Left cardiac atrium (tissue), 4 donors: ENCODE measurements around the gene FARS2. TPM values are rescaled to one million over a fixed set of nuclear protein-coding genes. Genes with fewer than 3 reads are reported as not detected.

Source experiments
- ATAC-seq, 2 donors: fragments of 200-7000 bp; cut with Tn5 transposase; one replicate each; pipeline ENCODE4 v1.9.1; 2020; ENCODE audit warnings: mild to moderate bottlenecking in 2 of 2, moderate library complexity in 2 of 2
- DNase-seq: peaks from one replicate; pipeline ENCODE4 v3.0.0-alpha.2; 2020
- intact Hi-C, 2 donors: fragments of 100-400 bp; cut with DNase I; formaldehyde crosslinking; loops; one replicate each; pipeline versions ENCODE4 v1.14.1 to v1.15.1; 2022 to 2023
- total RNA-seq, 2 donors: library from RNA; stranded (reverse); fragmentation: NEBNext Ultra II Directional; extraction: Animal tissue kit (Norgen Biotek cat#: 25700); gene quantifications; one replicate each; pipeline ENCODE4 v1.2.1, GENCODE V29; 2021
- donor health status: DM: no; HTN: yes; CAD: no.
- donor health status: DM: no; HTN: yes; CAD: no; lungs with severe emphysema.
- donor health status: DM: yes; HTN: yes; CAD: no.
- donor health status: Dilated cardiomyopathy.

FARS2 gene
- total RNA-seq, 2 donors from 2014 or later, result 14.6 to 16.4 TPM

DNA sequence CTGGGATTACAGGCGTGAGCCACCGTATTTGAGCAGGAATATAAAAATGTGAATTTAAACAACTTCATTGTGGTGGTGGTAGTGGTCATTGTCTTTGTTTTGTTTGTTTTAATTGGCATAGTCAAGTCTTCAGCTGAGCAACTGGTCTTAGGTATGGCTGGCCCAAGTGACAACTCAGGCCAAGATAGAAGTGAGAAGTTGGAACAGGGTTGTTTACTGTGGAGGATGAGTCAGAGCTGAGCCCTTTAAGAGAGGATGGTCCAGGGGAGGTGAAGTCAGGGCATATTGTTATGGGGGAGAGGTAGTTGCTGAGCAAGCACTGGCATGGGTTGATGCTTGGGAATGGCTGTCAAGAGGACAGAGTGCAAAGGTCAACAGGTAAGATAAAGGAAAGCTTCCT lies 308.2 kb downstream of the FARS2 start:
- intact Hi-C loops, result no loop called here
- ATAC-seq (peak in 1 of 2 donors; percentile 23), DNase-seq (no peak)

DNA sequence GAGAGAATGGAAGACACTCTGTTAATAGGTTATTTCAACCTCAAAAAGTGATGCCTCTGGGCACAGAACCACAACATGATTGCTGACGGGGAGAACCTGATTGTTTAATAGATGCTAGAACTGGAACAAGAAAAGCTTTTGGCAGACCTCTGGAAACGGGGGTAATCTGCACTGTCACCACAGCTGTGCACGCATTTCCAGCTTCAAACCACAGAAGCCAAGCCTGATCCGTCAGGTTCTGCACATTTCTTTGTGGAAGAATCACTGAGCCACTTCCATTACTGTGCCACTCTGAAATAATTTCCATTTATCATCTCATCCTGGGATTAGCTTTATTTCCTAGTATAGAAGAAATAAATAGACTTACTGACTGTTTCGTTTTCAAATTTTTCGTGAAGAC lies 309.3 kb downstream of the FARS2 start:
- intact Hi-C loops, result no loop called here
- DNase-seq, result no peak
- no peak for ATAC-seq

DNA sequence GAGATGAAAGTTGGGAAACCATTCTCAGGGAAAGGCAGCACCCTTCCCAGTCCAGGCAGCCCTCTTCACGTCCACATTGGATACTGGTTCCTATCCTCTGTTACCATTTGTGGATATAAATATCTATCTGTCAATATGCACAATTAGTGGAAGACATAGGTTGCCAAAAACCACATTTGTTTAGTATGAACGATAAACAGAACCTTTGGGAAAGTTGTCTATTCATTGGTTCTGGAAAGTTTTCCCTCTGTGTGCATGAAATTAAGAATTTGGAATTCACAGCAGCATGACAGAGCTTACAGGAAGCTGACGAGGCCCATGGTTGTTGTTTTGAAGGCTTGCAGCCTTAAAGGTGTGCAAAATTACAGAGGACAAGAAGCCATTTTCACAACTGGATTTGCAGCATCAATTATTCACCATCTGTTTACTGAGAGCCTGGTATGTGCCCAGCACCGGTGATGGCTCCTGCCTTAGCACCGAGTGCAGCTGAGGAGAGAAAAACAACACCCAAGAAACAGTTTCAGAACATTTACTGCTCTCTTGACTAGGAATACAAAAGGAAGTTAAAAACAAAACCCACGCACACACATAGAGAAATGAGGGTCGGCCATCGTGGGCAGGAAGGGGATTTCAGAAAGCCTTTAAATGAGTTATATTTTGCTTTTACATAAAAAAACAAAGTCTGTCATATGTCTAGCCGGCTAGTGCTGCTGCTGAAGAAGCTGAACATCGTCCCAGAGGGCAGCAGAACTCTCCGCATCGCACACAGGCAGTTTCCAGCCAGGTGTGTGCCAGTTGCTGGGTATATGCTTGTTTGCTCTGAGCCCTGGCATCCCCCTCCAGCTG lies 319.6 kb downstream of the FARS2 start:
- intact Hi-C loops, result no loop called here
- ATAC-seq (no peak), DNase-seq (no peak)

DNA sequence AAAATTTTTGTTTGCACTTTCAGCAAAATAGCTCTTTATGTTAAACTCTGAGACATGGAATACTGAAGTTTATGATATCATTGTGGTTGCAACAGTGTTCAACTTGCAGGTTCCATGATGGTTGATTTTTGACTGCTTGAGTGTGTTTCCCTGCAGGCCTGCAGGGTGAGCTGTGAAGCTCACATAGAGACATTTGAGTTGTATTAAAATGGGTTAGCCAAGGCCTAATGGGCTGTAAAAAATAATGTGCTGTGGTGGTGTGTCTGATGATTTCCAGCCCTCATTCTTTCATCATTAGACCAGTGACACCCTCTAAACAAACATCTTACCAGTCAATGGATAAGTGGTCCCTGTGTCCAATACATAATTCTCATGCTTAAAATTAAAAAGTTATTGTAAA lies 321.4 kb downstream of the FARS2 start:
- intact Hi-C loops, result no loop called here
- DNase-seq (no peak), ATAC-seq (no peak)

DNA sequence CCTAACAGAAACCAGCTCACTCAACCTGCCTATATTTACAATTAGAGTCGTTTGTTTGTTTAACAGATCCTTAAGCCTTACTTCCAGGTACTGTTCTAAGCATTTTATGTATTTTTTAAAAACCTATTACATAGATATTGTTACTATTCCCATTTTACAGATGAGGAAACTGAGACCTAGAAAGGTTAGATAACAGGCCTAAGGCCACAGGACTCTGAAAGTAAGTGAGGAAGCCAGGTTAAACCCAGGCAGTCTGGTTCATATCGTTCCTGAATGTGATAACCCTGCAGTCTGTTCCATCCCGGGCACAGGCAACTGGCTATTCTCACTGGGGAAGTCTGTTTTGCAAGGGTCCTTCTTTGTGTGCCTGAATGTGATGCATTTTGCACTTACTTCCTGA lies 322.2 kb downstream of the FARS2 start:
- DNase-seq, result no peak
- intact Hi-C loops, result no loop called here
- no peak for ATAC-seq

DNA sequence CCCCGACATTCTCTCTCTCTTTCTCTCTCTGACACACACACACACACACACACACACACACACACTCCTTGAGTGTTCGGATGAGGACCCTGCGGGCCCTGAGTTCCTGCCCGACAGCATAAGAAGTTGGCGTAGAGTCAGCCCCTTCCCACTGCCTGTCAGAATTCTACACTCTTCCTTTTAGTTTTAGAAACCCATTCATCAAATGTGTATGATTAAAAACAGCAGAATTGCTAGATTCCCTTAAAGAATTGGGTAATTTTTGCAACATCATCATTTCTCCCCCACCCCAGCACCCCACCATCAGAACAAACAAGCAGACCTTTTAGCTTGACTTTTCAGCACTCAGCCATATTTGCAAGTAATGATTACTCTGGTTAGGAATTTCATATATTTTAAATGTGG lies 322.8 kb downstream of the FARS2 start:
- ATAC-seq (no peak), DNase-seq (no peak)
- intact Hi-C loops, result no loop called here

DNA sequence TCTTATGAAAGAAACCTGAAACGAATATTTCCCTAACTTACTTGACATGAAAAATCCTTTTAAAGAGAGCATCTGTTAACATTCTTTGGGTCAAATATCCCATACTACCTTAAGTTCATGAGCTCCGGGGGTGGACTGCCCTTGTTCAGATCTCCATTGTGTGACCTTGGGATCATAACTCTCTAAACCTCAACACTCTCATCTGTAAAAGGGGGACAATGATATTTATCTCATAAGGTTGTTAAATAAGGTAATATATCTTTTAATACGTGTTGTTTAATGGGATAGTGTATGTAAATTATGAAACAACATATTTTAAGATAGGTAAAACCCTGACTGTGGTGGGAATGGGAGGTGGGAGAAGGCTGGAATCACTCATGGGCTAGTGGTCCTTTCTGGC lies 326.3 kb downstream of the FARS2 start:
- intact Hi-C loops, result no loop called here
- ATAC-seq, result no peak
- no peak for DNase-seq

DNA sequence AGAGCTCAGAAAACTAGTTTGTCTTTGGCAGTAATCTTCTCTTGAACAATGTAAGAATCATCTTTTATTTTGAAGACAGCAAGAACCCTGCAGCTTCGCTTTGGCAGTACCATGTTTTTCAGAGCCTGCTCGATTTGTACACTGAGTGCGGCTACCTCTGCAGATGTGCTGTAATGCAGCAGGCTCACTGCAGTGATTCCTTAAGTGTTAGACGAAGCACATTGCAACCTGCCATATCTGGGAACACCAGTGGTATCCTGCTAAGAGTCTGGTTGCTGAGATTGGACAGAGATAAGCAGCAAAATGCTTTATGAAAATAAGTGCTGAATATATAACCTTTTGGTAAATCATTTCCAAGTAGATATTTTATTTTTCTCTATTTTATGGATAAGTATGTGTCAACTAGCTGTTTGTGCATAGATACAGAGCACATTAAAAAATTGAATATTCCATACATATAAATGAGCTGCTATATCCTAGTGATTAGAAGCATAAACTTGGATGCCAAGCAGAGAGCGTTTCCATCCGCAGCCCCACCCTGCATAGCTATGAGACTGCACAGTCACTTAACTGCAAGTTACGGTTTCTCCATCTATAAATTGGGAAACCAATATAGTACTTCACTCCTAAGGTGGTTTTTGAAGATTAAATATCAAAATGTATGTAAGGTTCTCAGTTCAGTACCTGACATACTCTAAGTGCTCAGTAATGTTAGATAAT lies 328.3 kb downstream of the FARS2 start:
- ATAC-seq, result no peak

DNA sequence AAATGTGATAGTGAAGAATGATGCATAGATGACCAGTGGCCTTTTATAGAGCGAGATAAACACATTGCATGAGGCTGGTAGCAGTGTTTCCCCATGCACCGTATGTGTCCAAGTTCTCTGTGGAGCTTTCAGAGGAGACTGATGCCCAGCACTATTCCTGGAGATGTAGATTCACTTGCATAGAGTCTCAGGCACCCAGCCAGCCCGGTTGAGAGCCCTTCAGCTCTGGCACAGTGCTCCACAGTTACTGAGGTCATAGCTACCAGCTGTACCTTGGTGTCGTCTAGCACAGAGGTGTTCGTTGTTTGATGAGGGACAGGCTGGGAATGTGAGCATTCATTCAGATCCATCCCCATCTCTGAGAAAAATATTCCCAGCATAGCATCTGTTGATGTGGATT lies 328.9 kb downstream of the FARS2 start:
- ATAC-seq (peak; percentile 30 to 95), DNase-seq (peak; percentile 59)
- intact Hi-C loops, result no loop called here

More for the DNA sequence above, 328.3 kb downstream of the FARS2 start:
- intact Hi-C loops, result no loop called here
- DNase-seq, result no peak

DNA sequence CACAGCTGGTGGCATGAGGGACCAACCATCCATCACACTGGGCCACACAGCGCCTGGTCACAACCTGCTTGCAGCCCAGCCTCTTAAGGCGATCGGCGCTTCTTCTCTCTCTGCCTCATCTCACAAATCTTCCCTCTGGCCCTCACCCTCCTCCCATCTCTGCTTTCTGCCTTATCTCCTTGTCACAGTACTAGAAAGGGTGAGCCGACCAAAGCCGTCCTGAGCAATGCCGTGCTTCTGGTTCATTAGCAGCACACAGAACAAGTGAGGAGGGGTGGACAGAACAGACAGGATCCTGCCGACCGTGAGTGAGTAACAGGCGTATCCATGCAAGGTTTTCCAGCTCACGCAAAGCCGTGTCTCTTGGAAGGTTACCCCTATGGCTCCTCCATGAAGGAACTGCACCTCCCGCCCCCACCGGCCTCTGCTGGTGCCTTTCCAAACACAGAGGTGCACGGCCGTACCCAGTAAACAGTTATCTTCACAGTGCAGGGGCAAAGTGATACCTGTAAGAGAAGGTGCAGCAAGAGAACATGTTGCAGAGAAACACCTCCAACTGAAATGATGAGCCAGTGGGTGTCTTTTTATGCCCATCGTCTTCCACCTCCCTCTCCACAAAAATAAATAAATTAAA lies 331.7 kb downstream of the FARS2 start:
- intact Hi-C loops, result no loop called here
- ATAC-seq (no peak), DNase-seq (no peak)

DNA sequence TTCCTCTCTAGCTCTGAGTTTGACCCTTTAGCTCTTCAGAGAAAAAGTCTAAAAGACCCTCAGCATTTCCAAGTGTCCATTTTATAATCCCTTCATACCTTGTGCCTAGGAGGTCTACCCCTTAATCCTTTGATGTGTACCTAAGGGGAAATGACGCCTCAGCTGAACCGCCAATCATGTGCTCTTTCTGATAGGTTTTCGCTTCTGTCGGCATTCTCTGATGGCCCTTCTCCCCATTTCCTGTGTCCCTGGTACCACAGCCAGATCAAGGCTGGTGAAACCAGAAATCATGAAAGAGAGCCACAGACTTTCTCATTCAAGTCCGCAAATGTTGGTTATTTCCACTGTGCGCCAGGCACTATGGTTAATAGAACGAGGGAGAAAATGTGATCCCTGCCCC lies 333.9 kb downstream of the FARS2 start:
- intact Hi-C loops, result no loop called here
- ATAC-seq, result no peak
- DNase-seq, result no peak

DNA sequence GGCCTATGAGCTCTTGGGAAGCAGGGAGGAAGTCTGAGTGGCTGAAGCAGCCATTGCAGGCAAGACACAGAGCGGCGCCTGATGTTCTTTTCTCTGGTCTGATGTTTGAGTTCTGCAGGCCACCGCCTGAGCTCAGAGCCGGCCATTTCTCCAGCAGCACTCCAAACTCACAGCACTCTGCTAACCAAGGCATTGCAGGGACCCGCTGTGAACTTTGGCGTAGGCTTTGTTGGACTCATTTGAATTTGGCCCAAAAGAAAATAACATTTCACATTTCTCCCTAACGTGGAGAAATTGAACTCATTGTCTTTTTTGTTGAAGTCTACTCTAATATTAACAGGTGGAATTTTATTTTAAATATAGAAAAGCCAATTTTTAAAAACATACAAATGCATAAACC lies 336.1 kb downstream of the FARS2 start:
- intact Hi-C loops, result no loop called here
- DNase-seq (no peak), ATAC-seq (no peak)

DNA sequence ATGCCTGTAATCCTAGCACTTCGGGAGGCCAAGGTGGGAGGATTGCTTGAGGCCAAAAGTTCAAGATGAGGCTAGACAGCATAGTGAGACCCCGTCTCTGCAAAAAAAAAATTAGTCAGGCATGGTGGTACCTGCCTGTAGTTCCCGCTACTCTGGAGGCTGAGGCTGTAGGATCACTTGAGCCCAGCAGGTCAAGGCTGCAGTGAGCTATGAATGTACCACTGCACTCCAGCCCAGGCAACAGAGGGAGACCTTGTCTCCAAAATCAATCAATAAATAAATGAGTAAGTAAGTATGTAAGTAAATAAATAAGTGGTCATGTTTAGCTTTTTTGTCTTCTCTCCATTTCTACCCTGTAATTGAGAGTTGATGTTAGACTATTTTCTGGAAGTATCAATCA lies 336.8 kb downstream of the FARS2 start:
- ATAC-seq (no peak), DNase-seq (no peak)
- intact Hi-C loops, result no loop called here

DNA sequence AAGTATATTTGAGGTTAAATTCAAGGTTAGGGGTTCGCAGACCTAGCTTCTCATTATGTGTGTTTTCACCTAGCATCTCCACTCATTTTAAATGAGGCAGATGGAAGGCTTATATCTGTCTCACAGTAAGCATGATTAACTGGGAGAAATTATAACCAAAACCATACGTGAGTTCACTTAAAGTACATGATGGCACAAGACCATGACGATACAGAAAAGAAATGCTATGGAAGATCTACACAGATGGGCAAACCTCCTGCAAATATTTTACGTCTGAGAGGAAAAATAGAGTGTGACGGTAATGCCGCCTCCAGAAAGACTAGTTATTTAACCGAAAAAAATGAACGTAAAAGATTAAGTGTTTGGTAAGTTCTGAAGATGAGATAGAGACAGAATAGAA lies 337.8 kb downstream of the FARS2 start:
- ATAC-seq, result no peak
- no peak for DNase-seq
- intact Hi-C loops, result no loop called here

DNA sequence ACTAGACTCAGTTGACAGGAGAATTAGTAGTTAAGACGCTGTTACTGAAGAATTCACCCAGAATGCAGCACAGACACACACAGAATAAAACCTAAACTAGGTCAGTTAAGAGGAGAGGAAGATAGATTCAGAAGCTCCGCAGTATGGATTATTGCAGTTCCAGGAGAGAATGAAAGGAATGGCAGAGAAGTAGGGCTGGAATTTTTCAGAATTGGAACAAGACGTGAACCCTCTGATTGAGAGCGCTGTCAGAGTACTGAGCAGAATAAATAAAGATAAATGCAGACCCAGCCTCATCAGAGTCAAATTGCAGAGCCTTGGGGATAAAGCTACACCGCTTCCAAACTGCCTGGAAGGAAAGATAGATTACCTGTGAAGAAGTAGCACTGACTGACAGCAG lies 344.6 kb downstream of the FARS2 start:
- intact Hi-C loops, result no loop called here
- DNase-seq, result no peak
- no peak for ATAC-seq

DNA sequence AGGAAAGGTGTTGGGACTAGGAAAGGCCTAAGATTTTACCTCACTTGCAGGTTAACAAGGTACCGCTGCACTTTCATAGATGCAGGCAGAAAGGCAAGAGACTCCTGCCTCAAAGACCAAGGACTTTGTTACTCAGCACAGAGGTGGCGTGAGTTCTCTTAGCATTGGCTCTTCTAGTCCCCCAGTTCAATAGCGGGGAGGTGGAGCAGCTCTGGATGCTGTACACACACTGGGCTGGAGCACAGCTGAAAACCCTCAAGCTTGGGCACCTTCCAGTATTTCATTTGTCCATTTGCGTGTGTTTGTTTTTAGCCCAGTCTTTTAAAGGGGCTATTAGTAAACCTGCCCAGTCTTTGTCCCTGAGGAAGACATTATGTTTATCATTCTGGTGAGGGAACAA lies 345.2 kb downstream of the FARS2 start:
- DNase-seq, result no peak
- intact Hi-C loops, result no loop called here
- ATAC-seq, result no peak

DNA sequence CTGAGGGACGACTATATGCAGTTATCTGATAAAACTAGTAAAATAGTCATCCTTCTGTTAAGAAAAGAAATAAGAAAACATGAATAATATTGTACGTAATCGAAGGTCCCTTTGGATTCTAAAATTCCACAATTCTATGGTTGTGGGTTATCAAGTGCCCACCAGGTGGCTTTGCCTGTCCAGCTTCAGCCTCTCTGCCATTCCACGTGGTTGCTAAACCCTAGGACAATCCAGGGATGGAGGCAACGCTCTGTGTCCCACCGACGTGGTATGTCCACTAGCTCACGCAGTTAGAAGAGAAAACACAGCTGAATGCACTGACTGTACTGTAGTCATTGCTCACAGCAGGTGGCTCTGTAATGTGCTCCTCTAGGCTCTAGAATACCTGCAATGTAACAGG lies 349.3 kb downstream of the FARS2 start:
- intact Hi-C loops, result no loop called here
- DNase-seq (no peak), ATAC-seq (no peak)

DNA sequence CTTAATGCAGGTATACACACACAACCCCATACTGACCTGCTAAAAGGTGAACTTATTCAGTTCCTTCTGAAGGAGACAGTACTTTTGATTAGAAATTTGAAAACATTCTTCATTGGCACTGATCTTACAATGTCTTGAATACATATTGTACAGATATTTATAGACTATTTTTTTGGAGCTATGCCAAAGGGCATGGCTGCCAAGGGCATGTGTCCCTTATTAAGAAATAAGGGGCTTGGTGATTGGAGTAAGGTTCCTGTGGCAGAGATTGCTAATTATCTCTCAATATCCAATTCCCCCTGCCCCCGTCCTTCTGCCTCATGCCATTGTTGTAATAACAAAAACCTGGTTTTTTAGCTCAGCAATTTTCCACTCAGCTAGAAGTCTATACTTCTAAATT lies 355.9 kb downstream of the FARS2 start:
- ATAC-seq (no peak), DNase-seq (no peak)
- intact Hi-C loops, result no loop called here

DNA sequence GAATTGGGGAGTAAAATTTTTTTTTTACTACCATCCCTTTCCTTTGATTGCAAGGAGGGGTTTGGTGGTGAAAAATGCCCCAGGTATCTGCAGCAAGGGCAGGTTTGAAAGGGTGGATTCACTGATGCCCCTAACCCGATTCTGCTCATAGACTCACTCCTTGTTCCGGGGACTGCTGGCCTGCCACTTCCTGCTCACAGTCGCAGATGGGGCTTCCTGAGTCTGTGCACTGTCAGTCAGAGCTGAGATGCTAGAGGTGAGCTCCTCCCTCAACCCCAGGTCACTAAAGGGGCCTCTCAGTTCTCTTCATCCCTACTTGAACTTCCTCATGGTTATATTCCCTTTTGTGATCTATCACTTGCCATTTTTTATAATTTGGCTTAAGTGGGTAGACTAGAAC lies 357.9 kb downstream of the FARS2 start:
- DNase-seq (no peak), ATAC-seq (no peak)
- intact Hi-C loops, result no loop called here

DNA sequence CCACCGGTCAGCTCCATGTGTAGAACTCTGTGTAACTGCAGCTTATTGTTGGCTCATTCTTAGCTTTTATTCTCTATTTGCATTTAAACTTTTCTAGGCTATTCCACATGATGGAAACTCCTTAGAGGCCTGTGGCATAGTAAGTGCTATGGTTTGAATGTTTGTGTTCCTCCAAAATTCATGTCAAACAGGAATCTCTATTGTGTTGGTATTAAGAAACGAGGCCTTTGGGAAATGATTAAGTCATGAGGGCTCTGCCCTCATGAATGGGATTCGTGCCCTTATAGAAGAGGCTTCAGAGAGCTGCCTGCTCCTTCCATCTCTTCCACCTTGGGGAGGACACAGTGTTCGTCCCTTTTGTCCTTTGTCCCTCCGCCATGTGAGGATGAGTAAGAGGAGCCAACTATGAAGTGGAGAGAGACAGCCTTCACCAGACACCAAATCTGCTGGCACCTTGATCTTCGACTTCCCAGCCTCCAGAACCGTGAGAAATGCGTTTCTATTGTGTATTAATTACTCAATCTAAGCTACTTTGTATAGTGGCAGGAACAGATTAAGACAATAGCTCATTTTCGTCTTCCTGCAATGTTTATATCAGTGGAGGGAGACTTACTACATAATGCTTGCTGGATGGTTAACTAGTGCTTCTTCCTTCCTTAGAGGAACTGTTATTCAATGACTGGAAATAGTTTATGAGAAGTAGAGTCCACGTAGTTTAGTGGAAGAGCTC lies 361.1 kb downstream of the FARS2 start:
- DNase-seq (no peak), ATAC-seq (peak; percentile 35 to 58)
- intact Hi-C loops, result loop anchor here in 1 of 2 donors (10.0 kb wide), 1 partner anchor 142 kb away; no protein-coding TSS in a partner anchor
